ENCODE results near the gene DRAXIN.
A peak's percentile ranks its signal among the peaks of the same experiment; 100 is the strongest.

DRAXIN gene

DNA sequence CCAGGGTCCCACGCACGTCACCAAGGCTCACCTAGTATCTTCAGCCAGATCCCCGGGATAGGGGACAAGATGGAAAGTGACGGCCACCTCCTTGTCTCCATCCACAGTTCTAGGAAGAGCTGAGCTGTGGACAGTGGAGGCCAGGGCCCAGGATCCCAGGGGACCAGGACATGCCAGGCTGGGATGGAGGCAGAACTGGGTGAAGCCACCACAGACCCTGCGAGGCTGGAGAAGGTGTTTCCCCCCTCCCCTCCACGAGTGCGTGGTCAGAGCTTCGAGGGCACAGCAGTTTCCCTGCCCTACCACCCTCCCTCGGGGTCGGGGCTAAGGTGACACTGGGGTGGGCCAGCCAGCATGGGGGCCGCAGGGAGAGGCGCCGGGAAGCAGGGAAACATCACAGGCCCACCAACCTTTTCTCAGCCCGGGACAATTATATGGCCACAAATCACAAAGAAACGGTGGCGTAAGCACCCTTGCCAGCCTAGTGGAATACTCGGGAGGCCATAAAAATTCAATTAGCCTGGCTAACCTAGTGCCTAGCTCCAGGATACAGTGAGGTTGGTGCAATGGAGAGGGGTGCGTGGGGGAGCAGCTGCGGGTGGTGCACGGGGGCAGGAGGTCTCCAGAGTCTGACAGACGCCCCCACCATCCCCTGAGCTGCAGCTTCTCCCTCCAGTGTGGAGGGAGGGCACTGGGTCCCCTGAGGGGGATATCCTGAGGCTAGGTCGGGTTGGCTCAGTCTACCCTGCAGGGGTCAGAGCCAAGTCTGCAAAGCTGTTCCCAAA is 13.4 kb downstream of the DRAXIN start:
- Histone ChIP-seq H3K27ac (peak overlapping the region; percentile 51), H3K4me2 (peak overlapping the region; percentile 97), H3K4me3 (0 out of 2 replicates have a peak overlapping the region, but pooled peaks have one; percentile 6), H3K9ac (peak overlapping the region; percentile 48), H3K9me3 (no peaks in the 10 kb centered on the region), H3K4me1 (peaks cover 93% of the 10 kb centered on the region), H3K36me3 (peaks cover 46% of the 10 kb centered on the region), H4K20me1 (peaks cover 96% of the 10 kb centered on the region), H3K27me3 (no peaks in the 10 kb centered on the region)
- no peak for TF ChIP-seq Cebpa-rat (IDR thresholded peaks at IDR 0.05)

DNA sequence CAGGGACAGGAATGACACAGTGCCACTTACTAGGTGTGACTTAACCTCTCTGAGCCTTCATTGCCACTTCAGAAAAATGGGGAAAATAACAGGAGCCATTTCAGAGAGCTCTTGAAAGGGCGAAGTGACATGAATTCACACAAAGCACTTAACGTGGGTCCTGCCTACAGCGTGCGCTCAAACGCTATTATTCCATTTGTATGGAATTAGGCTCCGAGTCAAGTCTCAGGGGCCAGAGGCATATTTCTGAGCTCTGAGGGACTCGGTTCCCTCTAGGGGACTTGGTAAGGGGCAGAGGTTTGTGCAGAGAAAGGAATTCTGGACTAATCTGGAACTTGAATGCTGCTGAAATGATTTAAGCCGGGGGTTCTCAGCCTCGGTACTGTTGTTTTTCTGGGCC is 14.1 kb downstream of the DRAXIN start:
- Histone ChIP-seq H3K4me1 (peaks cover 85% of the 10 kb centered on the region), H3K27ac (peak overlapping the region; percentile 56; the same call in 1 of the 2 replicates), H3K9me3 (no peaks in the 10 kb centered on the region), H3K27me3 (no peaks in the 10 kb centered on the region), H4K20me1 (peaks cover 96% of the 10 kb centered on the region), H3K4me3 (no peak overlapping the region), H3K36me3 (peaks cover 52% of the 10 kb centered on the region), H3K4me2 (peak overlapping the region; percentile 97), H3K9ac (0 out of 2 replicates have a peak overlapping the region, but pooled peaks have one; percentile 48)
- no peak for TF ChIP-seq Cebpa-rat (IDR thresholded peaks at IDR 0.05)

DNA sequence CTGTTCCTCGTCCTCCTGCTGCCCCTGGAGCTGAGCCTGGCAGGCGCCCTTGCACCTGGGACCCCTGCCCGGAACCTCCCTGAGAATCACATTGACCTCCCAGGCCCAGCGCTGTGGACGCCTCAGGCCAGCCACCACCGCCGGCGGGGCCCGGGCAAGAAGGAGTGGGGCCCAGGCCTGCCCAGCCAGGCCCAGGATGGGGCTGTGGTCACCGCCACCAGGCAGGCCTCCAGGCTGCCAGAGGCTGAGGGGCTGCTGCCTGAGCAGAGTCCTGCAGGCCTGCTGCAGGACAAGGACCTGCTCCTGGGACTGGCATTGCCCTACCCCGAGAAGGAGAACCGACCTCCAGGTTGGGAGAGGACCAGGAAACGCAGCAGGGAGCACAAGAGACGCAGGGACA is 14.8 kb downstream of the DRAXIN start:
- H3K4me1 ChIP-seq, result peaks cover 78% of the 10 kb centered on the region
- H3K9me3 ChIP-seq, result no peaks in the 10 kb centered on the region
- H3K9ac ChIP-seq, result no peak overlapping the region
- H3K4me3 ChIP-seq, result no peak overlapping the region
- H3K27me3 ChIP-seq, result no peaks in the 10 kb centered on the region
- peaks cover 57% of the 10 kb centered on the region for H3K36me3 ChIP-seq
- no peak for TF ChIP-seq Cebpa-rat (IDR thresholded peaks at IDR 0.05)
- H4K20me1 ChIP-seq, result peaks cover 90% of the 10 kb centered on the region
- peak overlapping the region; percentile 56 for H3K27ac ChIP-seq
- H3K4me2 ChIP-seq, result peak overlapping the region; percentile 97

DNA sequence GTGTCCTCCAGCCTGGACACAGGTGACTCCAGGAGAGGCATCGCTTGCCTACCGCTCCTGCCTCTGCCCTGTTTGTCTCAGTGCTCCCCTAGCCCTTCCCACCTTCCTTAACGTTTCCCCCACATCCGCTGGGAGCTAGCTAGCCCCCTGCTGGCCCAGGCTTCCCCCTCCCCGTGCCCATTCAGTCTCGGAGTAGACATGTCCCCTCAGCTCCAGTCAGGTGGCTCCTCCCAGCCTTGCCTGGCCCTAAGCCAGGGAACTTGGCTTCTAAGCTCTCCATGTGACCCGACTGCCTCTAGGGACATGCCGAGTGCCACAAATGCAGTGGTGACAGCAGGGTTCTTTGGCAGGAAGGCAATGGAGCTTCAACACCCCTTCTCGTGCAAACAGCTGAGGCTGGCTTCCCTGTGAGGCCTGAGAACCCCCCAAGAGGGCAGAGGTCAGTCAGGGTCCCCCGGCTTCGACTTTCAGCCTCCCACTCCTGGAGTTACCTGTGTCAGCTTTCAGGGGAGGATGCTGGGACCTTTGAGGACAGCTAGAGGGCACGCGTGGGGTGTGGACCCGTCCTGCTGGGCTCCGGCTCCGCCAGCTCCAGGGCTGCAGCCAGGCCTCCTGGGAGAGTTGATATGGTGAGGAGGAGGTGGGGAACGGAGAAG is 16.2 kb downstream of the DRAXIN start:
- H3K4me2 ChIP-seq, result peak overlapping the region; percentile 97
- peaks cover 64% of the 10 kb centered on the region for H3K4me1 ChIP-seq
- TF ChIP-seq Cebpa-rat (IDR thresholded peaks at IDR 0.05), result no peak
- H4K20me1 ChIP-seq, result peaks cover 75% of the 10 kb centered on the region
- H3K9ac ChIP-seq, result peak overlapping the region; percentile 43
- H3K36me3 ChIP-seq, result peaks cover 58% of the 10 kb centered on the region
- peak overlapping the region; percentile 56 for H3K27ac ChIP-seq
- H3K9me3 ChIP-seq, result no peaks in the 10 kb centered on the region
- no peaks in the 10 kb centered on the region for H3K27me3 ChIP-seq
- H3K4me3 ChIP-seq, result peak overlapping the region; percentile 44

DNA sequence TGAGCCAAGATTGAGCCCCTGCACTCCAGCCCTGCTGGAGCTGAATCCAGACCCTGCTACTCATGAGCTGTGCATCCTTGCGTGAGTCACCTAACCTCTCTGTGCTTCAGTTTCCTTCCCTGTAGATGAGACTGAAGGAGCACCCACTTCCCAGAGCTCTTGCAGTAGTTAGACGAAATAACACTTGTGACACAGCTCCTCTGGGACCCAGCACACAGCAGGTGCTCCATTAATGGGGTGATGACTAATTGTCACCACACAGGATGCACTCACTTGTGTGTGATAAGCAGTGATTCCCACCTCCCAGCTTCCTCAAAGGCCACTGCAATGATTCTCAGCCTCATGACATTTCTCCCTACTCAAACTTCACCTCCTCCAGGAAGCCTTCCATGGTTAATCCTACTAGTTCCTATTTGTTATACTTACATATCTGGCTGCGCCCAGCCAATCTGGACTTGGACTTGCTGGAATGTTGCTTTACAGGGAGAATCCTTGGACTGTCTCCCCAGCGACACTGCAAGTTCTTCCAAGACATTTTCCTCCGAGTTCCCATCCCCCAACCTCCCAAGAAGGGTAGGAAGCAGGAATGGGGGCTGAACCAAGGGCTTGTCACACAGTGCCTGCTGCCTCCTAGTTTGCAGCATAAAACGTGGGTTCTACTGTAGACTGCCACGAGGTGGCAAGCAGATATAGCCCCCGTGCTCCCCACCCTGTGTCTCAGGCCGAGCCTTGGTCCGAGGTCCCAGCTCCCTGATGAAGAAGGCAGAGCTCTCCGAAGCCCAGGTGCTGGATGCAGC is 17.2 kb downstream of the DRAXIN start:
- peaks cover 65% of the 10 kb centered on the region for H4K20me1 ChIP-seq

DNA sequence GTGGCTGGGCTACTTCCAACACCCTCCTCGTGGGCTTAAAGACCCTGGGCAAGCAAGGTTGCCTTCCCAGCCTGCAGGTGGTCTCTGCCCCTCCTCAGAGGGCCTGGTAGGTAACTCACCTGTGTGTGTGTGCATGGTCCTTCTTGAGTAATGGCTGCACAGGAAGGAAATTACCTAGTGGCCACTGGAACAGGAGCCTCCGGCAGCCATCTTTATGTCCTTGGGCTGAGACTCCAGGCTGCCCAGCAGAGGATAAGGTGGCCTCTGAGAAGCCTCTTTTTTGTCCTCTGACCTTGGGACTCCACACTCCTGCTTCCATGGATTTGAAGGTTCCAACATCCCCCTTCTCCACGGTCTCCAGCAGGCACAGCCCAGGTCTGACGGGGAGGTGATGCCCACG is 20.0 kb downstream of the DRAXIN start:
- Histone ChIP-seq H4K20me1 (peaks cover 38% of the 10 kb centered on the region), H3K27me3 (no peaks in the 10 kb centered on the region), H3K36me3 (peaks cover 85% of the 10 kb centered on the region), H3K4me1 (peaks cover 26% of the 10 kb centered on the region), H3K4me3 (no peak overlapping the region), H3K9me3 (no peaks in the 10 kb centered on the region), H3K9ac (no peak overlapping the region), H3K4me2 (no peak overlapping the region), H3K27ac (no peak overlapping the region)
- no peak for TF ChIP-seq Cebpa-rat (IDR thresholded peaks at IDR 0.05)

More for the DNA sequence above, 17.2 kb downstream of the DRAXIN start:
- Histone ChIP-seq H3K27ac (peak overlapping the region; percentile 56; the same call in 1 of the 2 replicates), H3K4me3 (no peak overlapping the region), H3K27me3 (no peaks in the 10 kb centered on the region), H3K9me3 (no peaks in the 10 kb centered on the region), H3K9ac (no peak overlapping the region), H3K4me1 (peaks cover 54% of the 10 kb centered on the region), H3K36me3 (peaks cover 64% of the 10 kb centered on the region), H3K4me2 (peak overlapping the region; percentile 97)
- TF ChIP-seq Cebpa-rat (IDR thresholded peaks at IDR 0.05), result no peak

DNA sequence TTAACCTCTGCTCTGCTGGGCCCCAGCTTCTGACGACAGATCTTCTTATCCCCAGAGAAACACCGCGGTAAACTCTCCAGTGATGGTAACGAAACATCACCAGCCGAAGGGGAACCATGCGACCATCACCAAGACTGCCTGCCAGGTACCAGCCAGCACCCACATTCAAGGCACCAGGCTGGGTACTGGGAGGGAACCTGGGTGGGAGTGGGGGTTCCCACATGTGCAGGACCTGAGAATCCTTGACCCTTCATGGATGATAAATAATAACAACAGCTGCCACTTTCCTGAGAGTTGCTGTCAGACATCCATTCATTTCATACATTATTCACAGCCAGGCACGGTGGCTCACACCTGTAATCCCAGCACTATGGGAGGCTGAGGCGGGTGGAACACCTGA is 20.8 kb downstream of the DRAXIN start:
- H3K27me3 ChIP-seq, result no peaks in the 10 kb centered on the region

DNA sequence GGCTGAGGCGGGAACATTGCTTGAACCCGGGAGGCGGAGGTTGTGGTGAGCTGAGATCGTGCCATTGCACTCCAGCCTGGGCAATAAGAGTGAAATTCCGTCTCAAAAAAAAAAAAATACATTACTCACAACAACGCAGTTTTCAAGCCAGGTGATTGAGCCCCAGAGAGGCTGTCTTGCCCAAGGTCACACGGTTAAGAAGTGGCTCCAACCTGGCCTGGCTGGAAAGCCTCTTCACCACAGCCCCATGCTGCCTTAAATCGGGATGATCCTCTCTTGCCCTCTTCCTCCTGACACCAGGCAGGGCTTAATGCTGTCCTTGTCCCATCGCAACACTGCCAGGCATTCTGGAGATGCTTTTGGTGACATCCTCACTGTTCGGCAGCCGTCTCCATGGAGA is 21.6 kb downstream of the DRAXIN start:
- H3K4me2 ChIP-seq, result no peak overlapping the region

More for the DNA sequence above, 20.8 kb downstream of the DRAXIN start:
- peaks cover 92% of the 10 kb centered on the region for H3K36me3 ChIP-seq
- H3K9me3 ChIP-seq, result no peaks in the 10 kb centered on the region
- H3K4me3 ChIP-seq, result no peak overlapping the region
- no peak overlapping the region for H3K4me2 ChIP-seq
- H3K9ac ChIP-seq, result no peak overlapping the region
- H3K27ac ChIP-seq, result no peak overlapping the region
- H4K20me1 ChIP-seq, result peaks cover 32% of the 10 kb centered on the region
- no peak for TF ChIP-seq Cebpa-rat (IDR thresholded peaks at IDR 0.05)
- H3K4me1 ChIP-seq, result peaks cover 18% of the 10 kb centered on the region

DNA sequence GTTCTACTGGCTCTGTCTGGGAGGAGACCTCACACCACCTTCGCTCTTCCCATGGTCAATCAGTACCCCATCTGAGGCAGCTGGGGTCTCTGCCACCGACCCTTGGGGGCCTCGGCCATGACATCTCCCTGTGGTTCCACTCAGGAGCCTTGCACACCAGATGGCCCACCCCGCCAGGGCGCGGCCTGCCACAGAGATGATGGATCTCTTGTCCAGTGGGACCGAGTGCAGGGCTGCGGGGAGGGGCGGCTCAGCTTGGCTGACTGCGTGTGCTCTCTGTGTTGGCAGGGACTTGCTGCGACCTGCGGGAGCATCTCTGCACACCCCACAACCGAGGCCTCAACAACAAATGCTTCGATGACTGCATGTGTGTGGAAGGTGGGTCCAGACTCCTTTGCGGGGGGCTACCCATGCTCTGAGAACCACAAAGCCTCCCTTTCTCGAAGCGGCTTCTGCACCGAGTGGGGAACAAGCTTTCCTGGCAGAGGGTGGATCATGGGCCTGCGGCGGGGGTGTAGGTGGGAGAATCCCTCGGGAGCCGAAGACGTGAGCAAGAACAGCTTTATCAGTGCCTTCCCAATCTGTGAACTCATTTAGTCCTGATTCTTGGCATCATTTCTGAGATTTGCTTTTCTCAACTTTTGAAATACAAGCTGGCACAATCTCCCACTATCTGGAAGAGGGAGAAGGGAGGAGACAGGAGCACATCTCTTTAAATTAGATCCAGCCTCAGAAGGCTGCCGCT is 23.5 kb downstream of the DRAXIN start:
- H4K20me1 ChIP-seq, result 0 out of 2 replicates have a peak, but pooled peaks cover 6% of the 10 kb centered on the region
- peaks cover 76% of the 10 kb centered on the region for H3K36me3 ChIP-seq
- no peak overlapping the region for H3K4me3 ChIP-seq
- H3K27ac ChIP-seq, result no peak overlapping the region
- no peak overlapping the region for H3K9ac ChIP-seq
- H3K27me3 ChIP-seq, result no peaks in the 10 kb centered on the region
- no peak for TF ChIP-seq Cebpa-rat (IDR thresholded peaks at IDR 0.05)
- no peak overlapping the region for H3K4me2 ChIP-seq
- H3K9me3 ChIP-seq, result no peaks in the 10 kb centered on the region
- H3K4me1 ChIP-seq, result peaks cover 16% of the 10 kb centered on the region

More for the DNA sequence above, 21.6 kb downstream of the DRAXIN start:
- peaks cover 93% of the 10 kb centered on the region for H3K36me3 ChIP-seq
- H3K4me3 ChIP-seq, result no peak overlapping the region
- peaks cover 13% of the 10 kb centered on the region for H3K4me1 ChIP-seq
- H3K27ac ChIP-seq, result no peak overlapping the region
- no peaks in the 10 kb centered on the region for H3K9me3 ChIP-seq
- no peak for TF ChIP-seq Cebpa-rat (IDR thresholded peaks at IDR 0.05)
- no peak overlapping the region for H3K9ac ChIP-seq
- peaks cover 24% of the 10 kb centered on the region for H4K20me1 ChIP-seq
- no peaks in the 10 kb centered on the region for H3K27me3 ChIP-seq

All from BLaER1 (cell line).